K562 (cell line): Measurements from ENCODE around the gene CEMP1. TPM values are rescaled to one million over a fixed set of nuclear protein-coding genes. Genes with fewer than 3 reads are reported as not detected.

Experiments
- CGGBP1 ChIP-seq: fragments of 250-450 bp; sonication (Bioruptor Pico); IDR thresholded peaks from 2 replicates; pipeline ENCODE4 v1.9.0; 2021; ENCODE audit warnings: mild to moderate bottlenecking
- CTCFL ChIP-seq: IDR thresholded peaks from 2 replicates; pipeline ENCODE4 v1.6.1; 2011; ENCODE audit warnings: borderline replicate concordance, low read depth, mild to moderate bottlenecking, moderate library complexity, low read length; ENCODE audit not compliant: insufficient read depth, poor library complexity, severe bottlenecking
- ESRRA ChIP-seq: fragments of 450-650 bp; IDR thresholded peaks from 2 replicates; pipeline ENCODE4 v1.6.1; 2014; ENCODE audit warnings: low read depth, mild to moderate bottlenecking, moderate library complexity, borderline replicate concordance
- HMG20B ChIP-seq: fragments of 250-450 bp; sonication (Bioruptor Pico); IDR thresholded peaks from 2 replicates; pipeline ENCODE4 v1.5.0; 2021; ENCODE audit warnings: mild to moderate bottlenecking
- HNRNPK ChIP-seq: fragments of 200-400 bp; formaldehyde crosslinking; IDR thresholded peaks from one replicate; pipeline ENCODE4 v1.6.1; 2018; ENCODE audit warnings: mild to moderate bottlenecking, low read depth, low read length; ENCODE audit not compliant: poor library complexity, severe bottlenecking
- NCOA1 ChIP-seq: fragments of 450-650 bp; IDR thresholded peaks from 2 replicates; pipeline ENCODE4 v1.6.1; 2016; ENCODE audit warnings: low read depth
- PCBP2 ChIP-seq: fragments of 200-400 bp; formaldehyde crosslinking; IDR thresholded peaks from 2 replicates; pipeline ENCODE4 v1.6.1; 2018; ENCODE audit warnings: low read length, low read depth, mild to moderate bottlenecking, moderate library complexity; ENCODE audit not compliant: poor library complexity, severe bottlenecking
- PHF21A ChIP-seq: fragments of 450-650 bp; IDR thresholded peaks from 2 replicates; pipeline ENCODE4 v1.6.1; 2017; ENCODE audit warnings: low read depth, borderline replicate concordance
- RAD51 ChIP-seq: fragments of 450-650 bp; IDR thresholded peaks from 2 replicates; pipeline ENCODE4 v1.7.1; 2016; ENCODE audit warnings: low read depth, mild to moderate bottlenecking, borderline replicate concordance
- RFX7 ChIP-seq: fragments of 250-450 bp; sonication (Bioruptor Pico); IDR thresholded peaks from 2 replicates; pipeline ENCODE4 v1.5.1; 2021; ENCODE audit warnings: mild to moderate bottlenecking
- SFPQ ChIP-seq: fragments of 200-400 bp; formaldehyde crosslinking; IDR thresholded peaks from 2 replicates; pipeline ENCODE4 v1.6.1; 2017; ENCODE audit warnings: mild to moderate bottlenecking, low read depth, low read length, moderate library complexity
- TRIM25 ChIP-seq: fragments of 450-650 bp; IDR thresholded peaks from 2 replicates; pipeline ENCODE4 v1.7.0; 2016; ENCODE audit warnings: borderline replicate concordance
- YY1 ChIP-seq, 3 experiments: IDR thresholded peaks; 2 replicates each; pipeline ENCODE4 v1.6.1; 2011; ENCODE audit warnings: low read length in 2 of 3, mild to moderate bottlenecking in 2 of 3, moderate library complexity in 2 of 3, borderline replicate concordance in 1 of 3, control low read depth in 1 of 3, low read depth in 1 of 3; ENCODE audit not compliant: insufficient read depth in 3 of 3, insufficient replicate concordance in 2 of 3, control insufficient read depth in 1 of 3, insufficient read length in 1 of 3; ENCODE audit errors: extremely low read depth in 1 of 3
- ZBED1 ChIP-seq: IDR thresholded peaks from 2 replicates; pipeline ENCODE4 v1.6.1; 2014
- ZBTB5 ChIP-seq: fragments of 450-650 bp; IDR thresholded peaks from 2 replicates; pipeline ENCODE4 v1.6.1; 2017; ENCODE audit warnings: antibody characterized with exemption
- ZNF133 ChIP-seq: fragments of 250-450 bp; sonication (Bioruptor Pico); IDR thresholded peaks from 2 replicates; pipeline ENCODE4 v1.4.0; 2020; ENCODE audit warnings: mild to moderate bottlenecking
- ZNF282 ChIP-seq: sonication (generic); formaldehyde crosslinking; IDR thresholded peaks from 2 replicates; pipeline ENCODE4 v1.8.1; 2023; ENCODE audit warnings: missing genetic modification reagents
- ZNF75A ChIP-seq: fragments of 450-650 bp; formaldehyde crosslinking; IDR thresholded peaks from 2 replicates; pipeline ENCODE4 v1.4.0; 2020; ENCODE audit warnings: mild to moderate bottlenecking
- polyA plus RNA-seq, 8 experiments: library from polyadenylated mRNA; depleted of rRNA in 4 of 8; stranded (reverse) in 5 of 8; unstranded in 3 of 8; fragments of >200 nt; fragmentation: Nextera tagmentation in 2 of 8; fragmentation: Illumina TruSeq in 1 of 8; extraction: Ambion mirVana in 2 of 8; extraction: Trizol in 1 of 8; gene quantifications; 2 replicates each; pipeline versions ENCODE4 v1.2.1 to v1.2.3, GENCODE V29; 2011 to 2014; ENCODE audit warnings: inconsistent platforms in 1 of 8, missing spikeins in 1 of 8
- total RNA-seq, 7 experiments: library from RNA; depleted of rRNA in 6 of 7; stranded (reverse); fragments of >200 nt in 6 of 7; fragmentation: Illumina TruSeq in 2 of 7; extraction: Trizol in 2 of 7; gene quantifications; 2 replicates each; pipeline versions ENCODE4 v1.2.1 to v1.2.3, GENCODE V29; 2011 to 2021; ENCODE audit warnings: low replicate concordance in 1 of 7

CEMP1 gene
- total and polyA plus RNA-seq, 9 of the 15 experiments (the other 6 are each of a cell fraction or from before 2014, with no cell fraction given) = 0.05 to 0.45 TPM; not detected in 7

- TF ChIP-seq SFPQ (no peak), ZBED1 (no peak), PCBP2 (no peak), TRIM25 (no peak), HNRNPK (no peak), HMG20B (CRISPR knock-in tag) (no peak), RFX7 (CRISPR knock-in tag) (0 out of 2 replicates have a peak, but pooled peaks have one; percentile 21), PHF21A (no peak), ZNF133 (CRISPR knock-in tag) (no peak), ZNF75A (CRISPR knock-in tag) (no peak), CTCFL (no peak), RAD51 (no peak), YY1 (IDR thresholded peaks at IDR 0.05; ENCODE audit: borderline replicate concordance in 1 of 3, control insufficient read depth in 1 of 3, extremely low read depth in 1 of 3, insufficient read depth in 3 of 3, insufficient read length in 1 of 3, insufficient replicate concordance in 2 of 3, low read depth in 1 of 3, low read length in 2 of 3) (peak in 1 of 3 experiments; percentile 33), ESRRA (peak; percentile 88), CGGBP1 (no peak), NCOA1 (no peak), ZNF282 (CRISPR knock-in tag) (0 out of 2 replicates have a peak, but pooled peaks have one; percentile 0), ZBTB5 (0 out of 2 replicates have a peak, but pooled peaks have one; percentile 15)
Observed at GRCh38 chr16:2511996-2512734, 19.0 kb downstream of the CEMP1 start (continued).
